GM23338 (cell line): Measurements from ENCODE around the gene EIF3B. TPM values are rescaled to one million over a fixed set of nuclear protein-coding genes. Genes with fewer than 3 reads are reported as not detected.

Experiments
- ATAC-seq: fragments of 200-7000 bp; cut with Tn5 transposase; 3 replicates; pipeline ENCODE4 v1.9.1; 2020
- DNase-seq: peaks from one replicate; pipeline ENCODE4 v3.0.0-alpha.2; 2015; ENCODE audit warnings: low spot score
- H2AFZ ChIP-seq: fragments of 200-600 bp; sonication (generic); 2 replicates; pipeline ENCODE4 v1.8.0; 2016; ENCODE audit warnings: antibody characterized with exemption, mild to moderate bottlenecking, moderate library complexity
- H3F3A ChIP-seq: fragments of 200-600 bp; sonication (generic); replicated peaks from 2 replicates; pipeline ENCODE4 v1.8.0; 2017; ENCODE audit warnings: antibody characterized with exemption, mixed run types, low read depth
- H3K27ac ChIP-seq: fragments of 200-600 bp; sonication (generic); 2 replicates; pipeline ENCODE4 v1.6.1; 2016; ENCODE audit warnings: low read depth
- H3K27me3 ChIP-seq: fragments of 200-600 bp; sonication (generic); 2 replicates; pipeline ENCODE4 v1.8.0; 2016; ENCODE audit warnings: mild to moderate bottlenecking, mixed run types, moderate library complexity; ENCODE audit not compliant: insufficient read depth
- H3K36me3 ChIP-seq: fragments of 200-600 bp; sonication (generic); 2 replicates; pipeline ENCODE4 v1.8.0; 2016; ENCODE audit warnings: mild to moderate bottlenecking; ENCODE audit not compliant: insufficient read depth
- H3K4me1 ChIP-seq: fragments of 200-600 bp; sonication (generic); 2 replicates; pipeline ENCODE4 v1.8.0; 2016; ENCODE audit warnings: mild to moderate bottlenecking, moderate library complexity; ENCODE audit not compliant: insufficient read depth
- H3K4me2 ChIP-seq: fragments of 200-600 bp; sonication (generic); 2 replicates; pipeline ENCODE4 v1.7.1; 2017; ENCODE audit warnings: mixed run types
- H3K4me3 ChIP-seq: fragments of 200-600 bp; sonication (generic); 2 replicates; pipeline ENCODE4 v1.6.1; 2016; ENCODE audit warnings: mixed run types
- H3K79me2 ChIP-seq: fragments of 200-600 bp; sonication (generic); replicated peaks from 2 replicates; pipeline ENCODE4 v1.8.0; 2017; ENCODE audit warnings: mild to moderate bottlenecking; ENCODE audit not compliant: insufficient read depth
- H3K9me2 ChIP-seq: fragments of 200-600 bp; sonication (generic); 2 replicates; pipeline ENCODE4 v1.8.0; 2017; ENCODE audit not compliant: insufficient read depth
- H4K20me1 ChIP-seq: fragments of 200-600 bp; sonication (generic); replicated peaks from 2 replicates; pipeline ENCODE4 v1.8.0; 2017; ENCODE audit warnings: mild to moderate bottlenecking; ENCODE audit not compliant: insufficient read depth
- H3K27ac Mint-ChIP-seq: 2 replicates; pipeline ENCODE4 v1.8.0; 2020; ENCODE audit warnings: inconsistent platforms, mild to moderate bottlenecking, moderate library complexity, mixed read lengths
- H3K27me3 Mint-ChIP-seq: 3 replicates; pipeline ENCODE4 v1.8.0; 2022; ENCODE audit warnings: low read depth, mild to moderate bottlenecking, moderate library complexity, mixed read lengths, inconsistent platforms; ENCODE audit not compliant: insufficient read depth, poor library complexity
- H3K36me3 Mint-ChIP-seq: 3 replicates; pipeline ENCODE4 v1.8.0; 2021; ENCODE audit warnings: low read depth, mild to moderate bottlenecking, inconsistent platforms, moderate library complexity, mixed read lengths
- H3K4me1 Mint-ChIP-seq: 3 replicates; pipeline ENCODE4 v1.8.0; 2020; ENCODE audit warnings: mild to moderate bottlenecking, inconsistent platforms, mixed read lengths
- H3K4me3 Mint-ChIP-seq: 3 replicates; pipeline ENCODE4 v1.8.0; 2021; ENCODE audit warnings: moderate library complexity, mild to moderate bottlenecking, inconsistent platforms, mixed read lengths
- H3K9me3 Mint-ChIP-seq: 3 replicates; pipeline ENCODE4 v1.8.0; 2020; ENCODE audit warnings: moderate library complexity, mild to moderate bottlenecking, inconsistent platforms, mixed read lengths
- EZH2 ChIP-seq: fragments of 200-600 bp; sonication (generic); IDR thresholded peaks from one replicate; pipeline ENCODE4 v1.8.0; 2017; ENCODE audit warnings: antibody characterized with exemption, mild to moderate bottlenecking, low read depth; ENCODE audit not compliant: unreplicated experiment
- JUNB ChIP-seq: IDR thresholded peaks from one replicate; pipeline ENCODE4 v1.6.1; 2016; ENCODE audit warnings: antibody characterized with exemption; ENCODE audit not compliant: unreplicated experiment
- NANOG ChIP-seq: IDR thresholded peaks from 2 replicates; pipeline ENCODE4 v1.6.1; 2016; ENCODE audit warnings: antibody characterized with exemption, borderline replicate concordance
- ZNF114 ChIP-seq: fragments of 250-450 bp; sonication (Bioruptor Pico); IDR thresholded peaks from 2 replicates; pipeline ENCODE4 v1.5.0; 2020; ENCODE audit warnings: mild to moderate bottlenecking, moderate library complexity
- ZNF331 ChIP-seq: fragments of 250-450 bp; sonication (Bioruptor Pico); IDR thresholded peaks from 2 replicates; pipeline ENCODE4 v1.5.0; 2020; ENCODE audit warnings: low read depth, mild to moderate bottlenecking, moderate library complexity
- polyA plus RNA-seq: library from polyadenylated mRNA; unstranded; fragments of >200 nt; fragmentation: Nextera tagmentation; extraction: Ambion mirVana; gene quantifications from 2 replicates; pipeline ENCODE4 v1.2.1, GENCODE V29; 2016
- total RNA-seq: library from RNA; depleted of rRNA; stranded (reverse); fragments of >200 nt; shearing (Covaris generic); gene quantifications from 2 replicates; pipeline ENCODE4 v1.2.3, GENCODE V29; 2014
- TF ChIP-seq, protein P1 (sequence below): fragments of 250-450 bp; sonication (Bioruptor Pico); IDR thresholded peaks from 2 replicates; pipeline ENCODE4 v1.5.0; 2020; ENCODE audit warnings: mild to moderate bottlenecking, moderate library complexity
- TF ChIP-seq, protein P2 (sequence below), 2 experiments: fragments of 200-600 bp in 1 of 2; sonication (generic) in 1 of 2; conservative IDR thresholded peaks; 2 replicates each; pipeline versions ENCODE4 v1.5.1 to v1.6.1; 2016 to 2017; ENCODE audit warnings: antibody characterized with exemption in 2 of 2, low read depth in 2 of 2, mild to moderate bottlenecking in 2 of 2, moderate library complexity in 1 of 2
- TF ChIP-seq, protein P3 (sequence below): IDR thresholded peaks from 2 replicates; pipeline ENCODE4 v1.6.1; 2016; ENCODE audit warnings: antibody characterized with exemption

Gene EIF3B
- total and polyA plus RNA-seq, 2 experiments from 2014 or later, result 106 to 355 TPM

DNA sequence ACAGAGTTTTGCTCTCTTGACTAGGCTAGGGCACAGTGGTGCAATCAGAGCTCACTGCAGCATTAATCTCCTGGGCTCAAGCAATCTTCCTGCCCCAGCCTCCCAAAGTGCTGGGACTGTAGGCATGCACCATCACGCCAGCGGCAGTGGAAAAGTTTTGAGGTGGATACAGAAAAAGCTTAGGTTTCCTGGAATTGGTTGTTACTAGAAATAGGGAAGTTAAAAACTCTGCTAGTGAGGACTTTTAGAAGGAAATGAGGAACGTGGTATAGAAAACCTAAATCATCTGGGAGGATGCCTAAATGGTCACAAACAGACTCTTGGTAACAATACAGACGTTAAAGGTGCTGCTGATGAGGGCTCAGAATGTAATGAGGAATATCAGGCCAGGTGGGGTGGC is 29.5 kb upstream of the EIF3B start:
- Mint-ChIP-seq H3K9me3 (no peaks in the 10 kb centered on the region), H3K36me3 (no peaks in the 10 kb centered on the region), H3K4me1 (no peaks in the 10 kb centered on the region), H3K27ac (peak overlapping the region; percentile 62; the same call in 1 of the 2 replicates), H3K4me3 (no peak overlapping the region), H3K27me3 (peaks cover 4% of the 10 kb centered on the region)
- TF ChIP-seq JUNB (no peak), EZH2 (no peak), ZNF331 (CRISPR knock-in tag) (no peak), ZNF114 (no peak)
- peaks cover 3% of the 10 kb centered on the region; the same call in 1 of the 2 replicates for H3K4me1 ChIP-seq
- no peaks in the 10 kb centered on the region for H3K27me3 ChIP-seq
- H4K20me1 ChIP-seq, result no peaks in the 10 kb centered on the region; the same call in 1 of the 2 replicates
- no peaks in the 10 kb centered on the region for H3K9me2 ChIP-seq
- ATAC-seq (no peak), DNase-seq (no peak)
- no peak overlapping the region for H3K4me2 ChIP-seq
- H3K36me3 ChIP-seq, result no peaks in the 10 kb centered on the region
- H3K79me2 ChIP-seq, result no peaks in the 10 kb centered on the region
- H3K4me3 ChIP-seq, result no peak overlapping the region
- no peak overlapping the region for H2AFZ ChIP-seq
- H3K27ac ChIP-seq, result no peak overlapping the region
- no peaks in the 10 kb centered on the region; the same call in 1 of the 2 replicates for H3F3A ChIP-seq

DNA sequence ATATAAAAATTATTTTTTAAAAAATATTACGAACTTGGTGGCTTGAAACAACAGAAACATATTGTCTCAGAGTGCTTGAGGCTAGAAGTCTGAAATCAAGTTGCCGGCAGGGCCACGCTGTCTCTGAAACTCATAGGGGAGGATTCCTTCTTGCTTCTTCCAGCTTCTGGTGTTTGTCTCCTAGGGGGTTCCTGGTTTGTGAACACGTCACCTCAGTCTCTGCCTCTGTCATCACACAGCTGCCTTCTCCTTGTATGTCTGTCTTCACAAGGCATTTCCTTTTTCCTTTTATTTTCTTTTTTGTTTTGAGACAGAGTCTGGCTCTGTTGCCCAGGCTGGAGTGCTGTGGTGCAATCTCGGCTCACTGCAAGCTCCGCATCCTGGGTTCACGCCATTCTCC is 27.7 kb upstream of the EIF3B start:
- Histone ChIP-seq H3K4me2 (no peak overlapping the region), H3K4me1 (no peaks in the 10 kb centered on the region), H3K27ac (no peak overlapping the region), H3K4me3 (no peak overlapping the region), H4K20me1 (no peaks in the 10 kb centered on the region; the same call in 1 of the 2 replicates), H2AFZ (no peak overlapping the region), H3K27me3 (no peaks in the 10 kb centered on the region), H3F3A (no peaks in the 10 kb centered on the region; the same call in 1 of the 2 replicates), H3K79me2 (no peaks in the 10 kb centered on the region), H3K36me3 (no peaks in the 10 kb centered on the region), H3K9me2 (no peaks in the 10 kb centered on the region)
- no peak for ATAC-seq
- H3K27ac Mint-ChIP-seq, result no peak overlapping the region
- no peaks in the 10 kb centered on the region for H3K9me3 Mint-ChIP-seq
- H3K4me1 Mint-ChIP-seq, result peaks cover 2% of the 10 kb centered on the region; the same call in 1 of the 3 replicates
- peaks cover 2% of the 10 kb centered on the region for H3K27me3 Mint-ChIP-seq
- H3K4me3 Mint-ChIP-seq, result no peak overlapping the region
- no peak for DNase-seq
- TF ChIP-seq NANOG, result no peak
- no peaks in the 10 kb centered on the region for H3K36me3 Mint-ChIP-seq

DNA sequence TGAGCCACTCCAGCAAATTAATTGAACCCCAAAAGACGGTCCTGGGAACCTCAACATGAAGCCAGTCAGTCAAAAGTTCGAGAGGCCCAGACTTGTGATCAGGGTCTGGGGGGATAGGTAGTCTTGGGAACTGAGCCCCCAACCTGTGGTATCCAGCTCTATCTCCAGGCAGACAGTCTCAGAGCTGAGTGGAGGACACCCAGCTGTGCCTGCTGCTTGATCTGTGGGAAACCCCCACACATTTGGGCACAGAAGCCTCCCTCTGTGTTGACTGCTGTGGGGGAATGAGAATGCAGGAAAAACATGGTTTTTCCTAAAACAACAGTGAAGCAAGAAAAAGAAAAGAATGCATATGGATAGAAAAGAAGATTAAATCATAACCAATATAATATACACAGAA is 24.1 kb upstream of the EIF3B start:
- Histone ChIP-seq H3K4me3 (no peak overlapping the region), H3K79me2 (no peaks in the 10 kb centered on the region), H3K4me1 (no peaks in the 10 kb centered on the region), H3F3A (no peaks in the 10 kb centered on the region), H4K20me1 (no peaks in the 10 kb centered on the region; the same call in 1 of the 2 replicates), H2AFZ (no peak overlapping the region), H3K27me3 (no peaks in the 10 kb centered on the region), H3K27ac (no peak overlapping the region), H3K4me2 (no peak overlapping the region), H3K9me2 (no peaks in the 10 kb centered on the region), H3K36me3 (no peaks in the 10 kb centered on the region)
- no peaks in the 10 kb centered on the region for H3K27me3 Mint-ChIP-seq
- DNase-seq, result no peak
- TF ChIP-seq, protein P1, sequence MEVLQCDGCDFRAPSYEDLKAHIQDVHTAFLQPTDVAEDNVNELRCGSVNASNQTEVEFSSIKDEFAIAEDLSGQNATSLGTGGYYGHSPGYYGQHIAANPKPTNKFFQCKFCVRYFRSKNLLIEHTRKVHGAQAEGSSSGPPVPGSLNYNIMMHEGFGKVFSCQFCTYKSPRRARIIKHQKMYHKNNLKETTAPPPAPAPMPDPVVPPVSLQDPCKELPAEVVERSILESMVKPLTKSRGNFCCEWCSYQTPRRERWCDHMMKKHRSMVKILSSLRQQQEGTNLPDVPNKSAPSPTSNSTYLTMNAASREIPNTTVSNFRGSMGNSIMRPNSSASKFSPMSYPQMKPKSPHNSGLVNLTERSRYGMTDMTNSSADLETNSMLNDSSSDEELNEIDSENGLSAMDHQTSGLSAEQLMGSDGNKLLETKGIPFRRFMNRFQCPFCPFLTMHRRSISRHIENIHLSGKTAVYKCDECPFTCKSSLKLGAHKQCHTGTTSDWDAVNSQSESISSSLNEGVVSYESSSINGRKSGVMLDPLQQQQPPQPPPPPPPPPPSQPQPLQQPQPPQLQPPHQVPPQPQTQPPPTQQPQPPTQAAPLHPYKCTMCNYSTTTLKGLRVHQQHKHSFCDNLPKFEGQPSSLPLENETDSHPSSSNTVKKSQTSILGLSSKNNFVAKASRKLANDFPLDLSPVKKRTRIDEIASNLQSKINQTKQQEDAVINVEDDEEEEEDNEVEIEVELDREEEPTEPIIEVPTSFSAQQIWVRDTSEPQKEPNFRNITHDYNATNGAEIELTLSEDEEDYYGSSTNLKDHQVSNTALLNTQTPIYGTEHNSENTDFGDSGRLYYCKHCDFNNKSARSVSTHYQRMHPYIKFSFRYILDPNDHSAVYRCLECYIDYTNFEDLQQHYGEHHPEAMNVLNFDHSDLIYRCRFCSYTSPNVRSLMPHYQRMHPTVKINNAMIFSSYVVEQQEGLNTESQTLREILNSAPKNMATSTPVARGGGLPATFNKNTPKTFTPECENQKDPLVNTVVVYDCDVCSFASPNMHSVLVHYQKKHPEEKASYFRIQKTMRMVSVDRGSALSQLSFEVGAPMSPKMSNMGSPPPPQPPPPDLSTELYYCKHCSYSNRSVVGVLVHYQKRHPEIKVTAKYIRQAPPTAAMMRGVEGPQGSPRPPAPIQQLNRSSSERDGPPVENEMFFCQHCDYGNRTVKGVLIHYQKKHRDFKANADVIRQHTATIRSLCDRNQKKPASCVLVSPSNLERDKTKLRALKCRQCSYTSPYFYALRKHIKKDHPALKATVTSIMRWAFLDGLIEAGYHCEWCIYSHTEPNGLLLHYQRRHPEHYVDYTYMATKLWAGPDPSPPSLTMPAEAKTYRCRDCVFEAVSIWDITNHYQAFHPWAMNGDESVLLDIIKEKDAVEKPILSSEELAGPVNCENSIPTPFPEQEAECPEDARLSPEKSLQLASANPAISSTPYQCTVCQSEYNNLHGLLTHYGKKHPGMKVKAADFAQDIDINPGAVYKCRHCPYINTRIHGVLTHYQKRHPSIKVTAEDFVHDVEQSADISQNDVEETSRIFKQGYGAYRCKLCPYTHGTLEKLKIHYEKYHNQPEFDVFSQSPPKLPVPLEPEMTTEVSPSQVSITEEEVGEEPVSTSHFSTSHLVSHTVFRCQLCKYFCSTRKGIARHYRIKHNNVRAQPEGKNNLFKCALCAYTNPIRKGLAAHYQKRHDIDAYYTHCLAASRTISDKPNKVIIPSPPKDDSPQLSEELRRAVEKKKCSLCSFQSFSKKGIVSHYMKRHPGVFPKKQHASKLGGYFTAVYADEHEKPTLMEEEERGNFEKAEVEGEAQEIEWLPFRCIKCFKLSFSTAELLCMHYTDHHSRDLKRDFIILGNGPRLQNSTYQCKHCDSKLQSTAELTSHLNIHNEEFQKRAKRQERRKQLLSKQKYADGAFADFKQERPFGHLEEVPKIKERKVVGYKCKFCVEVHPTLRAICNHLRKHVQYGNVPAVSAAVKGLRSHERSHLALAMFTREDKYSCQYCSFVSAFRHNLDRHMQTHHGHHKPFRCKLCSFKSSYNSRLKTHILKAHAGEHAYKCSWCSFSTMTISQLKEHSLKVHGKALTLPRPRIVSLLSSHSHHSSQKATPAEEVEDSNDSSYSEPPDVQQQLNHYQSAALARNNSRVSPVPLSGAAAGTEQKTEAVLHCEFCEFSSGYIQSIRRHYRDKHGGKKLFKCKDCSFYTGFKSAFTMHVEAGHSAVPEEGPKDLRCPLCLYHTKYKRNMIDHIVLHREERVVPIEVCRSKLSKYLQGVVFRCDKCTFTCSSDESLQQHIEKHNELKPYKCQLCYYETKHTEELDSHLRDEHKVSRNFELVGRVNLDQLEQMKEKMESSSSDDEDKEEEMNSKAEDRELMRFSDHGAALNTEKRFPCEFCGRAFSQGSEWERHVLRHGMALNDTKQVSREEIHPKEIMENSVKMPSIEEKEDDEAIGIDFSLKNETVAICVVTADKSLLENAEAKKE (CRISPR knock-in tag), result no peak
- TF ChIP-seq, protein P2, sequence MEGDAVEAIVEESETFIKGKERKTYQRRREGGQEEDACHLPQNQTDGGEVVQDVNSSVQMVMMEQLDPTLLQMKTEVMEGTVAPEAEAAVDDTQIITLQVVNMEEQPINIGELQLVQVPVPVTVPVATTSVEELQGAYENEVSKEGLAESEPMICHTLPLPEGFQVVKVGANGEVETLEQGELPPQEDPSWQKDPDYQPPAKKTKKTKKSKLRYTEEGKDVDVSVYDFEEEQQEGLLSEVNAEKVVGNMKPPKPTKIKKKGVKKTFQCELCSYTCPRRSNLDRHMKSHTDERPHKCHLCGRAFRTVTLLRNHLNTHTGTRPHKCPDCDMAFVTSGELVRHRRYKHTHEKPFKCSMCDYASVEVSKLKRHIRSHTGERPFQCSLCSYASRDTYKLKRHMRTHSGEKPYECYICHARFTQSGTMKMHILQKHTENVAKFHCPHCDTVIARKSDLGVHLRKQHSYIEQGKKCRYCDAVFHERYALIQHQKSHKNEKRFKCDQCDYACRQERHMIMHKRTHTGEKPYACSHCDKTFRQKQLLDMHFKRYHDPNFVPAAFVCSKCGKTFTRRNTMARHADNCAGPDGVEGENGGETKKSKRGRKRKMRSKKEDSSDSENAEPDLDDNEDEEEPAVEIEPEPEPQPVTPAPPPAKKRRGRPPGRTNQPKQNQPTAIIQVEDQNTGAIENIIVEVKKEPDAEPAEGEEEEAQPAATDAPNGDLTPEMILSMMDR (conservative IDR thresholded peaks at IDR 0.05; ENCODE audit: low read depth in 2 of 2), result no peak
- TF ChIP-seq, protein P3, sequence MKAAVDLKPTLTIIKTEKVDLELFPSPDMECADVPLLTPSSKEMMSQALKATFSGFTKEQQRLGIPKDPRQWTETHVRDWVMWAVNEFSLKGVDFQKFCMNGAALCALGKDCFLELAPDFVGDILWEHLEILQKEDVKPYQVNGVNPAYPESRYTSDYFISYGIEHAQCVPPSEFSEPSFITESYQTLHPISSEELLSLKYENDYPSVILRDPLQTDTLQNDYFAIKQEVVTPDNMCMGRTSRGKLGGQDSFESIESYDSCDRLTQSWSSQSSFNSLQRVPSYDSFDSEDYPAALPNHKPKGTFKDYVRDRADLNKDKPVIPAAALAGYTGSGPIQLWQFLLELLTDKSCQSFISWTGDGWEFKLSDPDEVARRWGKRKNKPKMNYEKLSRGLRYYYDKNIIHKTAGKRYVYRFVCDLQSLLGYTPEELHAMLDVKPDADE, result no peak
- TF ChIP-seq ZNF114 (no peak), NANOG (no peak)
- no peak overlapping the region for H3K4me3 Mint-ChIP-seq
- peak; percentile 62; the same call in 2 of the 3 replicates for ATAC-seq
- no peak overlapping the region for H3K27ac Mint-ChIP-seq
- H3K4me1 Mint-ChIP-seq, result peaks cover 2% of the 10 kb centered on the region; the same call in 1 of the 3 replicates
- H3K9me3 Mint-ChIP-seq, result no peaks in the 10 kb centered on the region
- H3K36me3 Mint-ChIP-seq, result peaks cover 9% of the 10 kb centered on the region; the same call in 1 of the 3 replicates
